HL-60/S4 (cell line): ENCODE results near the gene PKD2L2.
"Not testable (repeated sequence)": the region's sequence is repeated elsewhere in the genome, so short reads cannot be mapped to it uniquely, and the experiment has no call there.

ENCODE experiments used
- in situ Hi-C: fragments of 300-500 bp; cut with MboI; formaldehyde crosslinking; loops from 2 replicates; pipeline ENCODE4 v1.14.3; 2022; ENCODE audit warnings: low sequenced_read_pairs

PKD2L2 gene

DNA sequence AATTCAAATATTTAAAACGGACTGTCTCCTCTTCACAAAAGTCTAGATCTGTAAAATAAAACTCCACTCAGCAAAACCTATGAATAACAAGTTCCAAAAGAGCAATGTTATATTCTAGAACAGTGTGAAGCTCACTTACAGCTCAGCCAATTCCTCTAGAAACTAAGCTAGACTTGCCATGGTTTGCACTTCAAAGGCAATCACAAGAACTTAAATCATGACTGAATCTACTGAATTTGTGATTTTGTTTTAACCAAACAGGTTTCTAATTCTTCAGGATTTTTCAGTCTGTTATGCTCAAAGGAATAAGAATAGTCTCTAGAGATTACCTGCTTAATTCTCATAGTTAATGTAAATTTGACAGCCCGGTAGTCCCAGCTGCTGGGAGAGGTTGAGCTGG, 1.4 kb upstream of the PKD2L2 start:
- in situ Hi-C loops, result no loop called here

DNA sequence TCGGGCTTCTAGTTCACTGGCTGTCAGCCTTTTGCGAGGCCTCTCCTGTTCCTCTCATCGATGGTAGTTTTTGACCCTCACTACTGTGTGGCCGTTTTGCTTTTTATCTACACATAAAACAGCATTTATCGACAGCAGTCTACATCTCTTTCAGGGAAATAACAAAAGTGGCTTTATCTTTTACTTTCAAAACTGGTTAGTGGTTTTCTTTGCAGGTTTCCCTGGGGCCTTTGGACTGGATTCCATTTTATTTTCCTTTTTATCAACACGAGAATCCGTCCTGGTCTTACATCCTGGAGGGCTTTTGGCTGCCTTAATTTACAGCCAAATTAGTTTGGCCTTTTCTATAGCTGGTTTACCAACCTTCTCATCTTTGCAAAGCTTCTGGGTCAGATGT, 793 bp upstream of the PKD2L2 start:
- in situ Hi-C loops, result no loop called here

DNA sequence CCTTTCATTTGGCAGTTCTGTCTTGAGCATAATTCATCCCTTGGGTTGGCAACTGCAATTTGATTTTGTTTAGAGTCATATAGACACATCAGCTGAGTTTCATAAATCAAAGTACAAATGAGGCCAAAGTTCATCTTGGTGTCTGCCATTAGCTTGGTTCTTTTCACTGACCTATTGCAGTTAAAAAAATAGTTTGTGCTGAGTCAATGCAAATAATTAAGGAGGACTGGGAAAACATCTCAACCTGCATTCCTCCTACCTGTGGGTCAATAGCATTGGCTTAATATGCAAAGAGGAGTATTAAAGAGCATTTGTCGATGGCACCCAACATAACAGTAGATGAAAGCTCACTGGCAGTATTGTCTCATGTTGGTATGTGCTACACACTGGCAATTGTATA, 1.6 kb downstream of the PKD2L2 start:
- in situ Hi-C loops, result no loop called here

DNA sequence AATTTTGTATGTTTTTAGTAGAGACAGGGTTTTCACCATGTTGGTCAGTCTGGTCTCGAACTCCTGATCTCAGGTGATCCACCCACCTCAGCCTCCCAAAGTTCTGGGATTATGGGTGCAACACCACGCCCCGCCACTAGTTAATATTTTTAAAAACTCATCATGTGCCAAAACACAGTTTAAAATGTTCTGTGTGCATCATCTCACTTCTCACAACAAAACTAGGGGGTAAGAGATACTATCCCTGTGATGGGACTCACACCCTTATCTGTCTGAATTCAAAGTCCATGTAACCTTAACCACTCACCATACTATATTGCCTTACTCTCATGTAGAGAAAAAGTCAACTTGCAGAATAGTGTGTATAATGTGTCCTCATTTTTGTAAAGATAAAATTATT, 2.6 kb downstream of the PKD2L2 start:
- in situ Hi-C loops, result no loop called here

DNA sequence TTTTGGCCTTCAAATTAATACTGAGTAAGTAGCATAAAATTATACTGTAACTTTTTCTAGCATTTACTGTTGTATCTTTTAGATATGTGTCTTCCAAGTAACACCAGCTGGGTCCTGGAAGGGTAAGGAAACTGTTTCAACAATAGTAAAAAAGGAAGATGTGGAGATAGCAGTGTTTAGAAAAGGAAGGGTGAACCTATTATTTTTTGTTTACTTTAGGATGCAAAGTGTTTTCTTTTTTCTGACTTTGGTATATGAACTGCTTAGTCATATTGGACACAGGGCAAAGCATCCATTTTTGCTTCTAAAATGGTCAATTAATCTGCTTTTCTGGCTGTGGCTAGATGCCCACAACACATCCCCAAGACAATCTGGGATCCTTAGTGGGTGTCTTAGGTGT, 5.3 kb downstream of the PKD2L2 start:
- in situ Hi-C loops, result no loop called here

DNA sequence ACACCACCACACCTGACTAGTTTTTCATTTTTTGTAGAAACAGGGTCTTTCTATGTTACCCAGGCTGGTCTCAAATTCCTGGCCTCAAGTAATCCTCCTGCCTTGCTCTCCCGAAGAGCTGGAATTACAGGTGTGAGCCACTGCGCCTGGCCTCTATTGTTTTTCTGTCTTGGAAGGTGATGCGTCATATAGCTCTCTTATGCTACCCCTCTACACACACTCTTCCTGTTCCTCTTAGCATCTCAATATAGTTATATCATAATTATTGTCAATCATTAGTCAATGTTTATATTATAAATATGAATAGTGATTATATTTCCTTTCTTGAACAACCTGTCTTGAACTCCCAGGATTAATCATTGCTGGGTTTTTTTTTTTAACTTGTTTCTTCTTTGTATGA, 7.3 kb downstream of the PKD2L2 start:
- in situ Hi-C loops, result no loop called here

DNA sequence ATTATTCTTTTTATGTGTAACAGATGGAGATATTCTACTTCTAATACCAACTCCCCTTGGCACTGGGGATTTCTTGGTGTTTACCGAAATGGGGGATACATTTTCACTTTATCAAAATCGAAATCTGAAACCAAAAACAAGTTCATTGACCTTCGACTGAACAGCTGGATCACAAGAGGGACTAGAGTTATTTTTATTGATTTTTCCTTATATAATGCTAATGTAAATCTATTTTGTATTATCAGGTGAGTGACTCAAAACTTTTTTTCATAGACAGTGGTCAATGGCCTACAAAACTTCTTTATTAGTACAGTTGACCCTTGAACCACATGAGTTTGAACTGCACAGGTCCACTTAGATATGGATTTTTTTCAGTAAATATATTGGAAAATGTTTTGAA, 10.2 kb downstream of the PKD2L2 start:
- in situ Hi-C loops, result no loop called here

DNA sequence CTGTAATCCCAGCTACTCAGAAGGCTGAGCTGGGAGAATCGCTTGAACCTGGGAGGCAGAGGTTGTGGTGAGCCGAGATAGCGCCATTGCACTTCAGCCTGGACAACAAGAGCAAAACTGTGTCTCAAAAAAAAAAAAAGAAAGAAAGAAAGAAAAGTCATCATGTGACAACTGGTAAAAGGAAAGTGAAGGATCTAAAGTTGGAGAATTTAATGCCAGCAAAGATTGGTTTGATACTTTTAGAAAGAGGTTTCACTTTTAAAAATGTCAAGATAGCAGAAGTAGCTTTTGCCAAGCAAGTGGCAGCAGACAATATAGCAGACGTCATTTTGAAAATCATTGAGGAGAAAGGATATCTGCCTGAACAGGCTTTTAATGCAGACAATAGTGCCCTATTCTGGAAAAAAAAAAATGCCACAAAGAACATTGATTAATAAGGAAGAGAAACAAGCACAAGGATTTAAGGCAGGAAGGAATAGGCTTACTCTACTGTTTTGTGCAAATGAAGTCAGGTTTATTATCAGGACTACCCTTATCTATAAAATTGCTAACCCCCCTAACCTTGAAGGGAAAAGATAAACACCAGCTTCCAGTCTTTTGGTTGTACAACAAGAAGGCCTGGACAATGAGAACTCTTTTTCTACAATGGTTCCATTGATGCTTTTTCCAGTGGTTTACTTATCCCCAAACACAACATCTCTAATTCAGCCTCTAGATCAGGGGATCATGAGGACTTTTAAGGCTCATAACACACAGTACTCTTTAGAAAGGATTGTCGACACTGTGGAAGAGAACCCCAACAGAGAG, 12.0 kb downstream of the PKD2L2 start:
- in situ Hi-C loops, result no loop called here

DNA sequence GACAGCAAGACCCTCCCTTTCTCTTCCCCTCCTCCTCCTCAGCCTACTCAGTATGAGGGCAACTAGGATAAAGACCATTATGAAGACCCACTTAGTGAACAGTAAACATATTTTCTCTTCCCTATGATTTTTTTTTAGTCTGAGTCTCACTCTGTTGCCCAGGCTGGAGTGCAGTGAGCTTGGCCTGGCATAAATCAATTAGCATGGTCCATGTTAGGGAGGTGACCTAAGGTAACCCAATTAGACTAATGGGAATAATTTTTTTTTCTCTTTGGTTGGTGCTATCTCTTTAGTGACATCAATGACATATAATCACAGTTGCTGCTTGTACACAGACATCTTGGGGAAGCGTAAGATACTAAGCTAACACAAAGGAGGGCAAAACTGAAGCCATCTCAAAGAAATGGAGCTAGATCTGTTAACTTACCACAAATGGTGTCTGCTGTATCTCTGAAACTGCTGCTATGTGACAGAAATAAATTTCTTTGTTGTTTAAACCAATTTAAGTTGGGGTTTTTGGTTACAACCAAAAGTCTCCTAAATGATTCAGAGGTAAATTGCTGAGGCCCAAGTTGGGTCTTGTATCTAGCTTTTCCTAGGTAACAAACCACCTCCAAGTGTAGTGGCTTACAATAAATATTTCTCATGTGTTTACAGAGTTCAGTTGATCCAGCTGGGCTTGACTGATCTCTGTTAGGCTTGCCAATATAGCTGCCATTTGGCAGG, 13.3 kb downstream of the PKD2L2 start:
- in situ Hi-C loops, result no loop called here

DNA sequence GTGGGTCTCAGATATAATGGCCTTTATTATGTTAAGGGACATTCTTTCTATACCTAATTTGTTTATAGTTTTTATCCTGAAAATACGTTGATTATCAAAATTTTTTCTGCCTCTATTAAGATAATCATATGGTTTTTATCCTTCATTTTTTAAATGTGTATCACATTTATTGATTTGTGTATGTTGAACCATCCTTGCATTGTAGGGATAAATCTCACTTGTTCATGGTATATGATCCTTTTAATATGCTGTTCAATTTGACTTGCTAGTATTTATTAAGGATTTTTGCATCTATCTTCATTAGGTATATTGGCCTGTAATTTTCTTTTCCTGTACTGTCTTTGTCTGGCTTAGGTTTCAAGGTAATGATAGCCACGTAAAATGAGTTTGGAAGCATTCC, 25.5 kb downstream of the PKD2L2 start:
- in situ Hi-C loops, result no loop called here

DNA sequence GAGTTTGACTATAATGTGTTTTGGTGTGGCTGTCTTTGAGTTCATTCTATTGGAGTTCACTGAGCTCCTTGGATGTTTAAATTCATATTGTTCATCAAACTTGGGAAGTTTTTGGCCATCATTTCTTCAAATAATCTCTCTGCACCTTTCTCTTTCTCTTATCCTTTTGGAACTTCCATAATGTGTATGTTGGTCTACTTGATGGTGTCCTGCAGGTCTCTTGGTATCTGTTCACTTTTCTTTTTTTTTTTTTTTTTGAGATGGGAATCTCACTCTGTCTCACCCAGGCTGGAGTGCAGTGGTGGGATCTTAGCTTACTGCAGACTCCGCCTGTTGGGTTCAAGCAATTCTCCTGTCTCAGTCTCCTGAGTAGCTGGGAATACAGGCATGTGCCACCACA, 27.7 kb downstream of the PKD2L2 start:
- in situ Hi-C loops, result no loop called here

DNA sequence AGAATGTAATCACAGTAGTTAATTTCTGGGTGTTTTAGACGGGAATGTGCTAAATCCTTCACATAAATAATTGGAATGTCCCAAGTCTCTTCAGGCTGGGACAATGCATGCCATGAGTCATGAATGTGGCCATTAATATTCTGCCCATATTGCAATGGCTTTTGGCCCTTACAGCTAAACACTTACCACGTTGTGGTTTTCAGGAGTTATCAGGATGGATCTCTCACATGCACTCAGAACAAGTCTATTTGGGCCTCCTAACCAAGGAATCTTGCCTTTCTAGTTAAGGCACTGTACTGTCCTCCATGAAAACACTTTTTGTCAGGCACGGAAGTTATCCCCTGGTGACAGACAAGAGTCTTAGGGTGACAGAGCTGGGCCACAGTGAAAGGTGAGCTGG, 32.7 kb downstream of the PKD2L2 start:
- in situ Hi-C loops, result no loop called here

DNA sequence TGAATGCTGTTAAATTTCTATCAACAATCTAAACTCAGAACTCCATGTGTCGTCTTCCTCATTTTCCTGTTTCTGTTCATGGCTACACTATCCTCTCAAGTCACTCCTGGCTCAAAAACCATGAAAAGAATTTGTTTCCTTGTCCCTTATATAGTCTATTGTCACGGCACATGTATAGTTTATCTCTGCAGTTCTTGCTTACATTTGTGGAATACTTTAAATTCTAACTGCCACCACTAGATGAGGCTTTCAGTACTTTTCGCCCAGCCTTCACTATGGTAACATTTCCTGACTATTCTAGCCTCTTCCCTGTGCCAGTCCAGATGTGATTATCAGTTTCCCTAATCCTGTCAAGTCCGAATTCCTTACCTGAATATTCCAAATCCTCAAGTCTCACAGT, 34.6 kb downstream of the PKD2L2 start:
- in situ Hi-C loops, result no loop called here

DNA sequence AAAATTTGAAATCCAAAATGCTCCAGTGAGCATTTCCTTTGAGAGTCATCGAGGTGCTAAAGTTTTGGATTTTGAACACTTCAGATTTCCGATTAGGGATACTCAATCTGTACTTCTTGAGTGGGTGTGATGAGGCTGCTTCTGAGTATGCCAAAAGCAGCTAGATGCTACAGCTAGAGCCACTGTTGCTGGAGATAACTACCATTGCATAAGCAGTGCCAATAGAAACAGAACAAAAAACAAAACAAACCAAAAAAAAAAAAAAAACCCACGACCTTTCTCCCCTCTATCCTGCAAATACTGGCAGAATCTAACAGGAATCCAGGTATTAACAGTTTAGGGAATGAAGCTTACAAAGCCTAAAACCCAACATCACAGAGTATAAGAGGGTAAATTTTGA, 43.5 kb downstream of the PKD2L2 start:
- in situ Hi-C loops, result no loop called here

DNA sequence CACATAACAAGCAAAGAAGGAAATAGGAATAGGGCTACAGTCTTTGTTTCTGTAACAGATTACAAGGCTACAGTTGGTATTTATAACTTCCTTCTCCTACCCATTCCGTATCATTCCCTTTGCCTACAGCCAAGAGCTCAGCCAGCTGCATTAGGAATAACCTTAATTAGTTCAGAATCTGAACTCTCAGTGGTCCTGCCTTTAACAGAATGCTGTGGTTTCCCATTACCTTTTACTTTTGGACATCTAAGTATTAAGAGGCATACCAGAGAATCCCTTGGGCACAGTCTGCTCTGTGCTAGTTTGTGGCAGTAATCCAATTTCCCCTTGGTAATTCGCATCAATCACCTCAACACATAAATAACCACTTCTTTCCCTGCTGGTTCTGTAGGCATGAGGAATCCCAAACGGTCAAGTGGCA, 44.2 kb downstream of the PKD2L2 start:
- in situ Hi-C loops, result no loop called here

DNA sequence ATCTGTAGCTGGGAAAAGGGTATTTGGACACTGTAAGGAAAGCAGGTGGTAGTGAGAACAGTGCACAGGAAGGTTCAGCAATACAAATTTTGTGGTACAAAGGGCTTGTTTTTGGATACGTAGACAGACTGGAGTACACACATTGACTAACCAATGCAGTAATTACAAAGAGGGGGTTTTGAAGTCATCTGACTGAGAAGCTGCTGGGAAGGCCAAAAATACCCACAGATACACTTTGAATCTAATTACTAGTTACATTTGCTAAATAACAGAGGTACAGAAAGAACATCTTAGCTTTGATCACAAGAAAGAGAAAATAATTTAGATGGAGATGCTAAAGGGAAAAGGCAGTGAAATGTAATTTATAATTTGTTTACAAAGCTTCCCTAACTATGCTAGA, 45.9 kb downstream of the PKD2L2 start:
- in situ Hi-C loops, result no loop called here

DNA sequence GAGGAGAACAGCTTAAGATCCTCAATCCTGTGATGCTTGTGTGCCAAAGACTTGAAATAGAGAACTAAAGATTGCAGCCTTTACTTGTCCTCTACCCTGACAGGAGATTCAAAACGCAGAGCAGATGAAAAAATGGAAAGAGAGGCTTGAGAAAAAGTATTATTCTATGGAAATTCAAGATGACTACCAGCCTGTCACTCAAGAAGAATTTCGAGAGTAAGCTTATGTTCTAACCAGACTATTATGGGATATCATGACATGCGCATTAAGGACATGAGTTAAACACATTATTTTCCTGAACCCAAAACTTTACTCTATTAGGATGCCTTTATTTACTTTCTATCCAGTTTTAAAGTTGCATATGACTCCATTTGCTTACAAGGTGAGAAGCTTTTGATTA, 46.4 kb downstream of the PKD2L2 start:
- in situ Hi-C loops, result no loop called here

DNA sequence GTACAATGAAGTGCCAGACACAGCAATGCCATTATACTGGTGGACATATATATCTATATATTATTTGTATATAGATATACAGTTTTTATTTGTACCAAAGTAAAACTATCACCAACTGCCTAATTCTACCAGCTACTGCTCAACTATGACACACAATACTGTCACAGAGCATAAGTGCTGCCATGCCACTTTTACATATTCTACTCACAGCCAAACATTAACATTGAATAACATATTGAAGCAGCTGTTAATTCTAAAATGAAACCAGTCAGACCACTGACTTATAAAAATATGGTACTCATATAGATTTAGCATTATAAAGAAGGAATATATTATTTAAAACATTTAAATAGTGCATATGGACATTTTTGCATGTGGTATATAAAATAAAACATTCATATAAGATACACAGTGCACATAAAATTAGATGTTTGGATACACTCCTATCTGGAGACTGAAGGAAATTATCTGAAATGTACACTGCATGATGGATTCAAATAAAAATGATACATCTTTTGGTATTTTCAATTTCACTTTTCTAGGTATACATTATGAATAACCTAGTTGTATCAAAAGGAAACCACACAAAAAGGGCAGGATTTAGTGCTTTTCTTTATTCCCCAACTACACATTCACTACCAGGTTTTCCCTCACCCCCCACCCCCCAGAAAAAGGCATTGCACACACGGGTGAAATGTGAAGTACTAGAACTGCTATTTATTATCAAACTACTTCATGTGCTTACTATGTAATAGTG, 48.9 kb downstream of the PKD2L2 start:
- in situ Hi-C loops, result no loop called here

DNA sequence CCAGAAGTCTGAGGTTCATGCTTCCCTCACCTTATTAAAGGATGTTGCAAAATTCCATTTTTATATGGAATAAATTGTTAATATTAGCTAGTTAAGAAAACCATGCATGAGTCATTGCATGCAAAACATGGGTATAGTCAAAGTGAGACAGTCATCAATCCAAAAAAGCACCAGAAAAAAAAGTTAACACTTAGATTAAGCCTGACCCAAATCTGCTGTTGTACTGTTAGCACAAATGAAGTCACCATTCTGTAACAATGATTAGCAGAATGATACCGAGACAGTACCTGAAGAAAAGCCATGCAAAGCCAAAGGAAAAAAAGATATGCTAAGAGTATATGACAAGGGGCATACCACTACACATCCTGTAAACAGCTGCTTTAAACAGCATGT, 49.5 kb downstream of the PKD2L2 start:
- in situ Hi-C loops, result no loop called here

DNA sequence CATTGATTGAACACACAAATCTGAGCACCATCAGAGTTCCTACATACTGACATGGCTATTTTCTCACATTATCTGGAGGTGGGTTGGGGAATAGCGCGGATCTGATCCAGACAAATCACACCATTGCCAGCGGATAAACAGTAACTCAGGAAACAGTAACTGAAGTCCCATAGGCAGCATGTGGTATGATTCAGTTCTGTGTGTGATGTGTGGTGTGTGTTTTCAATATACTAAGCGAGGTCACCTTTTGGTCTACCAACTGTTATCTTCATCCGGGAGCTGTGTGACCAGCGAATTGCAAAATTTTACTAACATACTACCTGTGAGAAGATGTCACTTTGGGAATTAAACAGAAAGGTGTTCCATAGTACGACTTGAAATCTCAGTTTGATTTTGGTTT, 50.1 kb downstream of the PKD2L2 start:
- in situ Hi-C loops, result no loop called here

DNA sequence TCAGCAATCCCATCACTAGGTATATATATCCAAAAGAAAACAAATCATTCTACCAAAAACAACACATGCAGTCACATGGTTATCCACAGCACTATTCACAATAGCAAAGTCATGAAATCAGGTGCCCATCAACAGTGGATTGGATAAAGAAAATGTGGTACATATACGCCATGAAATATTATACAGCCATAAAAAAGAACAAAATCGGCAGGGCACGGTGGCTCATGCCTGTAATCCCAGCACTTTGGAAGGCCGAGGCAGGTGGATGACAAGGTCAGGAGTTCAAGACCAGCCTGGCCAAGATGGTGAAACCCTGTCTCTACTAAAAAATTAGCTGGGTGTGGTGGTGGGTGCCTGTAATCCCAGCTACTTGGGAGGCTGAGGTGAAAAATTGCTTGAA, 55.0 kb downstream of the PKD2L2 start:
- in situ Hi-C loops, result not testable (repeated sequence)

DNA sequence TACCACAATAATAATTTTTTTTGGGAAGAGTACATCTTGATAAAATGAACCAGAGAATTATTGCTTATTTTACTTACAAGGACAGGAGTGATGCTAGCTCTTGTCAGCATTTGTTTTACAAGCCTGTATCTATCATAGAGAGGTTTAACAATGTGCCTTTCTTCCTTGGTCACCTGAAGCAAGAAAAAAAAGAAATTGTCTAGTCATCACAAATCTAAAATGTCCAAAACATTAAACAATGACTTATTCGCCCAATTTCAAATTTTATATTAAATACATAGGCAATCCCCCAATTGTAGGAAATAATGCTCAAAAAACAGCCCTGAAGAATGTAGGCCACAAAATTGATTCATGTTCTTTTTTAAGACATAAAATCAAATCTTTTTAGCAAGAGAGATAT, 56.6 kb downstream of the PKD2L2 start:
- in situ Hi-C loops, result no loop called here
